Measurements from ENCODE around the gene CBX6. TPM values are rescaled to one million over a fixed set of nuclear protein-coding genes. Genes with fewer than 3 reads are reported as not detected.

The CBX6 gene
- total RNA-seq, 1 experiment from 2014 or later, result 98.4 TPM

GRCh38 chr22:38866399-38867123 is 5.5 kb downstream of the CBX6 start:
- DNase-seq (ENCODE audit: low read depth, low spot score) (no peak), ATAC-seq (no peak)
- H3K9me3 ChIP-seq (ENCODE audit: control insufficient read depth, insufficient read depth, low read depth, low read length), result no peaks in the 10 kb centered on the region
- POLR2A ChIA-PET, result no interaction called here
- H3K27ac ChIP-seq (ENCODE audit: low read length), result no peak overlapping the region
- no TSS peak for BruUV-seq (replicated peaks)
- TF ChIP-seq, protein P1, sequence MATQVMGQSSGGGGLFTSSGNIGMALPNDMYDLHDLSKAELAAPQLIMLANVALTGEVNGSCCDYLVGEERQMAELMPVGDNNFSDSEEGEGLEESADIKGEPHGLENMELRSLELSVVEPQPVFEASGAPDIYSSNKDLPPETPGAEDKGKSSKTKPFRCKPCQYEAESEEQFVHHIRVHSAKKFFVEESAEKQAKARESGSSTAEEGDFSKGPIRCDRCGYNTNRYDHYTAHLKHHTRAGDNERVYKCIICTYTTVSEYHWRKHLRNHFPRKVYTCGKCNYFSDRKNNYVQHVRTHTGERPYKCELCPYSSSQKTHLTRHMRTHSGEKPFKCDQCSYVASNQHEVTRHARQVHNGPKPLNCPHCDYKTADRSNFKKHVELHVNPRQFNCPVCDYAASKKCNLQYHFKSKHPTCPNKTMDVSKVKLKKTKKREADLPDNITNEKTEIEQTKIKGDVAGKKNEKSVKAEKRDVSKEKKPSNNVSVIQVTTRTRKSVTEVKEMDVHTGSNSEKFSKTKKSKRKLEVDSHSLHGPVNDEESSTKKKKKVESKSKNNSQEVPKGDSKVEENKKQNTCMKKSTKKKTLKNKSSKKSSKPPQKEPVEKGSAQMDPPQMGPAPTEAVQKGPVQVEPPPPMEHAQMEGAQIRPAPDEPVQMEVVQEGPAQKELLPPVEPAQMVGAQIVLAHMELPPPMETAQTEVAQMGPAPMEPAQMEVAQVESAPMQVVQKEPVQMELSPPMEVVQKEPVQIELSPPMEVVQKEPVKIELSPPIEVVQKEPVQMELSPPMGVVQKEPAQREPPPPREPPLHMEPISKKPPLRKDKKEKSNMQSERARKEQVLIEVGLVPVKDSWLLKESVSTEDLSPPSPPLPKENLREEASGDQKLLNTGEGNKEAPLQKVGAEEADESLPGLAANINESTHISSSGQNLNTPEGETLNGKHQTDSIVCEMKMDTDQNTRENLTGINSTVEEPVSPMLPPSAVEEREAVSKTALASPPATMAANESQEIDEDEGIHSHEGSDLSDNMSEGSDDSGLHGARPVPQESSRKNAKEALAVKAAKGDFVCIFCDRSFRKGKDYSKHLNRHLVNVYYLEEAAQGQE (IDR thresholded peaks at IDR 0.05; ENCODE audit: insufficient read depth in 1 of 2, low read depth in 2 of 2, low read length in 1 of 2), result no peak
- TF ChIP-seq POLR2AphosphoS5 (IDR thresholded peaks at IDR 0.05; ENCODE audit: low read depth, low read length), result no peak
- no peak for TF ChIP-seq TCF7L2 (IDR thresholded peaks at IDR 0.05; ENCODE audit: low read depth, low read length)
- no peak for TF ChIP-seq CTCF (IDR thresholded peaks at IDR 0.05)
- TF ChIP-seq SIN3A (IDR thresholded peaks at IDR 0.05; ENCODE audit: borderline replicate concordance, insufficient read depth, low read depth, low read length), result no peak
- H3K4me3 ChIP-seq (ENCODE audit: low read depth in 2 of 2, low read length in 2 of 2), result no peak overlapping the region
- in situ Hi-C loops (cut with HindIII; ENCODE audit: low pct_unique_long_range_greater_than_20kb, low sequenced_read_pairs), result no loop called here
- CTCF ChIA-PET, result no interaction called here
- intact Hi-C loops (cut with micrococcal nuclease; ENCODE audit: unreplicated experiment), result loop anchor here (5.0 to 10.0 kb wide), 2 partner anchors 138 to 256 kb away; no protein-coding TSS in a partner anchor
- H3K4me1 ChIP-seq (ENCODE audit: control insufficient read depth, insufficient read depth, low read length), result peaks cover 47% of the 10 kb centered on the region
- no peaks in the 10 kb centered on the region; the same call in 1 of the 2 replicates for H3K36me3 ChIP-seq (ENCODE audit: control insufficient read depth, insufficient read depth, low read length)
- no peaks in the 10 kb centered on the region for H3K27me3 ChIP-seq (ENCODE audit: control insufficient read depth, insufficient read depth, low read length)

DNA sequence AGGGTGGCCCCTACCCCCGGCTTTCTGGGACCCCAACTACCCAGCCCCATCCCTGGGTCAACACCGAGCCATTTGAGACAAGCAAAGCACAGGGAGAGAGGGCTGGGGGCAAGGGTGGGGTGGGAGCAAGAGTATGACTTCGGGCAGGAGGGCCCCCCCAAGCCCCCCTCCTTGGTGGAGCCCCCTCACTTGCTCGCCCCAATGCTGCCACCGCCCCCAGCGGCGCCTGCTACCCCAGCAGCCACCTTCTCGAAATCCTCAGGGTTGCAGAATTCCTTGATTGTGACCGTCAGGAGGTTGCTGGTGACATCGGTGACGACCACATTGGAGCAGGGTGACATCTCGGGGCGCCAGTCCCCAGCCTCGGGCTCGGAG is 6.0 kb downstream of the CBX6 start:
- H3K4me1 ChIP-seq (ENCODE audit: control insufficient read depth, insufficient read depth, low read length), result peaks cover 48% of the 10 kb centered on the region
- H3K27me3 ChIP-seq (ENCODE audit: control insufficient read depth, insufficient read depth, low read length), result no peaks in the 10 kb centered on the region
- H3K36me3 ChIP-seq (ENCODE audit: control insufficient read depth, insufficient read depth, low read length), result no peaks in the 10 kb centered on the region; the same call in 1 of the 2 replicates
- TF ChIP-seq TCF7L2 (IDR thresholded peaks at IDR 0.05; ENCODE audit: low read depth, low read length), result no peak
- no peak for TF ChIP-seq POLR2AphosphoS5 (IDR thresholded peaks at IDR 0.05; ENCODE audit: low read depth, low read length)
- TF ChIP-seq, protein P1 (IDR thresholded peaks at IDR 0.05; ENCODE audit: insufficient read depth in 1 of 2, low read depth in 2 of 2, low read length in 1 of 2), result no peak
- no peak for TF ChIP-seq CTCF (IDR thresholded peaks at IDR 0.05)
- TF ChIP-seq SIN3A (IDR thresholded peaks at IDR 0.05; ENCODE audit: borderline replicate concordance, insufficient read depth, low read depth, low read length), result no peak
- H3K9me3 ChIP-seq (ENCODE audit: control insufficient read depth, insufficient read depth, low read depth, low read length), result no peaks in the 10 kb centered on the region
- in situ Hi-C loops (cut with HindIII; ENCODE audit: low pct_unique_long_range_greater_than_20kb, low sequenced_read_pairs), result no loop called here
- BruUV-seq (replicated peaks), result no TSS peak
- no peak for DNase-seq (ENCODE audit: low read depth, low spot score)
- CTCF ChIA-PET, result no interaction called here
- intact Hi-C loops (cut with micrococcal nuclease; ENCODE audit: unreplicated experiment), result loop anchor here (5.0 to 10.0 kb wide), 2 partner anchors 139 to 256 kb away; no protein-coding TSS in a partner anchor
- POLR2A ChIA-PET, result no interaction called here
- no peak overlapping the region for H3K27ac ChIP-seq (ENCODE audit: low read length)
- H3K4me3 ChIP-seq (ENCODE audit: low read depth in 2 of 2, low read length in 2 of 2), result no peak overlapping the region
- no peak for ATAC-seq
